GM18520 (cell line): Measurements from ENCODE around the gene LRP2.
"Not testable (repeated sequence)": the region's sequence is repeated elsewhere in the genome, so short reads cannot be mapped to it uniquely, and the experiment has no call there.

Source experiments
- ATAC-seq: cut with Tn5 transposase; IDR thresholded peaks from one replicate; pipeline ENCODE4 v1.9.1; 2021; ENCODE audit not compliant: unreplicated experiment

The LRP2 gene

DNA sequence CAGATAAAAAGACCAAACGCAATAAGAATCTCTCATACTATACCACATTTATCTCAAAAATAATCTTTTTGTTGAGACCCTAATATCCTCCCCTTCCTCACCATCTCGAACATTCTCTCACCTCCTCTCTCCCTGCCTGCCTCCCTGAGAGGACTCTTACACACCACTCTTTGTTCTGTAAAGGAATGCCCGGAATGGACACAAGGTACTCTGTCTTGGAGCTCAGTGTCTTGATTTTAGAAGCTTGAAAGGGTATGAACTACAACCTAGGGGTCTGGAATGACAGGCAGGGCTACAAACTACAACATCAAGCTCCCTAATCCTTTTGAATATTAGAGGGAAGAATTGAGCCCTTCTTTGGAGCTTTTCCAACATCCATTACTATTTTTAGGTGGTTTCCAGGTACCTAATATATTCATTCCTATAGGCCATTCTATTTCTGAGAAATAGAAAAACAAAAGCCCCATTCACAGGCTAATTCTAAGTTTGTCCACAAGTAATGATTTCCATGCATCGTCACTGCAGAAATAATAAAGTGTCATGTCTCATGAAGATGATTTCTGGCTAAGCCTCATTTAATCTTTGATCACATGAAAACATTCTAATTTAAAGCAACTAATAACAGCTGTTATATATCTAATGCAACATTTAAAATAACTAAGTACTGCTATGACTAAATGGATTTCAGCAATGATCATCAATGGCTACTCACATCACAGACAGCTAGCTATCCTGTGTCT is 60.6 kb downstream of the LRP2 start:
- no peak for ATAC-seq

DNA sequence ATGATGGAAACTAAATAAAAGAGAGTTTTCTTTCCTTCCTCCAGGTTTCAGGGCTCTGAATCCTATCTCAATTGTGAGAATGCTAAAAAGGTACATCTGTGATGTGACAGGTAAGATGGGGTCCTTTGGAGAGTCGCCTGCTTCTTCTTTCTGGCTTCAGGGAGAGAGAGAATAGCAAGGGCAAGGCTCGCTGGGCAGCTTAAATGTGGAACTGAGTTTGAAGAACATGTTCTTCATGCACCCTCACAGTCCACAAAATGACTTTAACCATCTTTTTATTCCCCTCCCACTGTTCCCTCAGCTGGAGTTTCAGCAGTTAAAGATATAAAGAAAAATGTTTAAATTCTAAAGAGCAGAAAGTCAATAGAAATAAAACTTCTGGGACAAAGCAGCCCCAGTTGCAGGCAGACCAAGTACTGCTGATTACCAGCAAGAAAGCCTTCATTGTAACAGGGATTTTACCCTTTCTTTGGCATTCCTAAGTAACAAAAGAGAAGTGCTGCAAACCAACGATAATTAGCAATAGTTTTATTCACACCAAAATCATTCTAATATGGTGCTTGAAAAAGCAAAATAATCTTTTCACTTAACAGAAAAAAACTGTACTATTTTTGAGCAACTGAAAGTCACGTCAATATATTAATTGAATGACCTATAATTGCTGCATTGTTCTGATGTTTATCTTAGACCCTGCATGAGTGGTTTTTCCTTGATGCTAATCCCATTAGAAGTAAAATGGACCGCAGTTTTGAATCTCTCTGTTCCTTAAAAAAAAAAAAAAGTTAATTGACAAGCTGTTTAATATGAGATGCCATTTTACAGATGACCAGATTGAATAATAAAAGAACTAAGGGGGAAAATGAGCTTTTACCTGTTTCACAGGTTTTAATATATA is 61.5 kb downstream of the LRP2 start:
- no peak for ATAC-seq

DNA sequence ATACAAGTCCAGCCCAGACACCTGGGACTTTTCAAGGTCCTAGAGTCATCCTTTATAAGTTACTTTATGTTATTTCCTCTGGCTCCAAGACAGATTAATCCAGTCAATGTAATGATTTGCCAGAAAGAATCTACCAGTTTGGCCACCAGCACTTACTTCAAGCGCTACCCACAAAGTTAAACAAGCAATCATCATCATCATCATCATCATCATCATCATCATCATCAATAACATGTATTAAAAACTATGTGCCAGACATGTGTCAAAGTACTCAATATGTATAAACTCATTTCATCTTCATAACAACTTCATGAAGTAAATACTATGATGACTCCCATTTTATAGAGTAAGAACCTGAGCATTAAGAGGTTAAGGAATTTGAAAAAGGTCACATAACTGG is 64.3 kb downstream of the LRP2 start:
- no peak for ATAC-seq

DNA sequence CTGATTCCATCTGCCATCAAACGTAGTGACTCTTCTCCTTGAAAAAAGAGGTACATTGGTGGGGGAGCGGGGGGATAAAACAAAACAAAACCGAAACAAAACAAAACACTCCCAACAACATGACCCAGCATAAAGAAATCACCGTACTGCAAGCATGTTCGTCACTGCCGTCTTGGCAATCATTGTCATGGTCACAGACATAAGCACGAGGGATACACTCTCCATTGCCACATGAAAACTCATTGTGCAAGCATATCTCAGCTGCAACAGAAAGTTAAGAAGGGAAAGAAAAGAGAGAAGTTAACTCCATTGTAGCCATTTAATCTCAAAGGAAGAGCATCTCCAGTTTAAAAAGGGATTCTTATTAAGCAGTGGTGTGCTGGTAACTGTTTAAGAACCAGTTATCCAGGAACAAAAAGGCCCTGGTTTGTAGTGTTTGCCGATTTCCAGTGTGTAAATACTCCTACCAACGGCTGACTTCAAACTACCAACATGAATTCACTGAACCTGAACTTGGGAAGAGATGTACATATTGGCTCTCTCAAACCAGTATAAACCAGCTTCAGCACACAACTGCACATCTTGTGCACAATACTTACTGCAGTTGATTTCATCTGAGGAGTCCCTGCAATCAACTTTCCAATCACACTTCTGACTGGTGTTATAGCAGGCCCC is 68.2 kb downstream of the LRP2 start:
- ATAC-seq = no peak

- ATAC-seq = no peak
Measured at GRCh38 chr2:169291517-169291916, 70.8 kb downstream of the LRP2 start.

GRCh38 chr2:169290433-169290832 is 71.9 kb downstream of the LRP2 start:
- ATAC-seq = no peak

- ATAC-seq = no peak
Measured at GRCh38 chr2:169287666-169288065, 74.7 kb downstream of the LRP2 start.

GRCh38 chr2:169286624-169287231 is 75.6 kb downstream of the LRP2 start:
- ATAC-seq = no peak

DNA sequence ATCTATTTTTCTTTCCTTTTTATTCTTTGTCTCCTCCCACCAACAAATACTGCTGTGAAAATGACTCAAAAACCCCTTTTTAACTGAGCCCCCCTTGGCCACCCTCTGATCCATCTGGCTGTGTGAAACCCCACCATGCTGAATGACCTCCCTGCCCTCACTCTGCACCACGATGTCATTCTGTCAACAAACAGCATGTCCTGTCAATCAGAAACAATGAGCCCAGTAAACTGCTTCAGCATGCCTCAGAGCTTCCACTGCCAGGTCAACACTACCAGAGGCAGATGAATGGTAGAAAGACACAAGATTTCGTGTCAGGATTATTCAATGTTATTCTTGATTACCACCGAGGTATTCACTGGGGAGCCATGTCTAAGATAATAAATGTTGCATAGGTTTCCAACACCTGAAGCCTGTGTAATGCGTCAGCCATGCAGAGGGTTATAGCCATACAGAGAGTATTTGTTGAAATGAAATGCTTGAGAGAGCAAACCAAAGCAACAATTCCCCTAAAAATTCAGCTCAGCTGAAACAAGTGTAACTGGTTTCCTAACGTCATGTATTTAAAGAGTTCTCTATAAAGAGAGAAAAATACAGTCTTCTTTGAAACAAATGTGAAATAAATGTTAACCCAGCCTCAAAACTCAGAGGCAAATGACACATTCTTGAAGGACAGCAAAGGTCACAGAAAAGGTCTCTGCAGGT is 76.7 kb downstream of the LRP2 start:
- ATAC-seq = no peak

- no peak for ATAC-seq
Measured at GRCh38 chr2:169280502-169280901, 81.8 kb downstream of the LRP2 start.

DNA sequence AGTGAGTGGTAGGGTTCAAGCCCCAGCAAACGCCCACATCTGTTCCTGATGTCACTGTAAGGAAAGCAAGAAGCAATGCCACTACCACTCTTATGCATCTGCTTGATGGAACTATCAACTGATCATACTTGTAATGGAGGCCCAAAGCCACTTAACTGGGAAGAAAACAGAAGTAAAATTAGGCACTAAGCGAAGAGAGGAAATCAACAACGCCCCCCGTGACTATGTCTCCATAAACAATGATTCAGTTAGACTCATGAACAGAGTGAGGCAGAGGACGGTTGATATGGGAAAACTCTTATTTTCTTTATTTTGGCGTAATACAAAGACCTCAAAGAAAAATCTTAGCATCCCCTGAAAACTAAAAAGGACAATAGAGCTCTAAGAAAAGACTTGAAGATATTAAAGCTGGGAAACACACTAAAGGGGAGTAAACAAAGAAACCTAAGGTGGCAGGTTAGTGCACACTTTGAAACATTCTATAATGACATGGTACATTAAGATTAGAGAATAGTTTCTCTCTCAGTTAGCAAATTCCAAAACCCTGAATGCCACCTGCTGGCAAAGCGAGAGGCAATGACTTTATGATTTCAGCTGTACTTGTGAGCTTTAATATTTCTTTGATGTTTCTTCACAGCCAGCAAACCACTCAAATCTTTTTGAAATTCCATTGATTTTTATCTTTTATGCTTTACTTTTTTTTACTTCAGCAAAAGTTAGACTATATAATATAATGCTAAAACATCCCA is 86.5 kb downstream of the LRP2 start:
- no peak for ATAC-seq

DNA sequence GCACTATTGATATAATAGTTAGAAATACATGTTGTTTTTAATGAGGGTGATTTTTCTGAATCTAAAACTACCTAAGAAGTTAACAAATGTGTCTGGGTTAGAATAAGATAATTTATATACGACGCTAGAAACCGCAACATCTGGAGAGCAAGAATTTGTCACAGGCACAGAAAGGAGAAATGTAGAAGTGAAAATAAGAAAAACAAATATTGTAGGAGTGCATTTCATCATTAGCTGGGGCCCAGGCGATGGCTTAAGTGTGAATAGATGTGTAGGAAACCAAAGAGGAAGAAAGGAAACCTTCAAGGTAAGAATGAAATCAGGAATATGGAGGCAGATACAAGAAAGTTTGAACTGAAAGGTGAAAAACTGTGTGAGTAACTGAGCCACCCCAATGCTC is 90.3 kb downstream of the LRP2 start:
- ATAC-seq = no peak

DNA sequence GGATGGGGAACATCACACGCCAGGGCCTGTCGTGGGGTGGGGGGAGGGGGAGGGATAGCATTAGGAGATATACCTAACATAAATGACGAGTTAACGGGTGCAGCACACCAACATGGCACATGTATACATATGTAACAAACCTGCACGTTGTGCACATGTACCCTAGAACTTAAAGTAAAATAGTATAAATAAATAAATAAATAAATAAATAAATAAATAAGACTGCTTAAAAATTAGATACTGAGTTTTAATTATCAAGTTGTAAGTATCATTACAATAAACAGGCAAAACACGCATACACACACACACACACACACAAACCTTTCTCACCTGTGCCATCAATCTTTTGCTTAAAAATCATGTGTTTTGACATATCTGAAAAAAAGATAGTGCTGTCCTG is 91.8 kb downstream of the LRP2 start:
- ATAC-seq = not testable (repeated sequence)

GRCh38 chr2:169265591-169265990 is 96.7 kb downstream of the LRP2 start:
- ATAC-seq = no peak

DNA sequence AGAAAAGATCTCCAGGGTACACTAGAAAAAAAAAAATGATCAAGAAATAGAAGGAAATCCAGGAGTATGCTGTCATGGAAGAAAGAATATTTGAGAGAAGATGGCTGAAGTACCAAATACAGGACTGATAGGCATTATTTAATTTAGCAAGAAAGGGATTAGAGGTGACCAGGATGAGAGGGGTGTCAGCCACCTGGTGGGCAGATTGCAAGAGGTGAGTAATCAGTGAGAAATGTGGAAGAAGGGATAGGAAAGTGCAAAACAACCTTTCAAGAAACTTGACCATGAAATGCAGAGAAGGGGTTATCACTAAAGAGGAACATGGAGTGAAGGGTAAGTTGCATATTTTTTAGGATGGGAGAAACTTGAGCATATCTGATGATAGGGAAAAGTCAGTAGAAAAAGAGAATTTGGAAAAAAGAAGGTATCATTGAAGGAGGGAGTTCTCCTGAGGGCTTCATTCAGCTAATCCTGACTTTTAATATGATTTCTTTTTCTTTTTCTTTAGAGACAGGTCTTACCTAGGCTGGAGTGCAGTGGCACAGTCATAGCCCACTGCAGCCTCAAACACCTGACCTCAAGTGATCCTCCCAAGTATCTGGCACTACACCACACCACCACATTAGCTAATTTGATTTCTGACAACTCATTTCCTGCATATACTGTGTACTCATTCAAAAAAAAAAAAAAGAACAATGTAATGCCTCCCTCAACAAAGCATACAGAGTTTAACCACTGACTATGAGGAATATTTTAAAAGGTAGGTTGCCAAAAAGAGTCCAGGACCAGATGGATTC is 101.3 kb downstream of the LRP2 start:
- ATAC-seq = no peak

- ATAC-seq = no peak
Measured at GRCh38 chr2:169260246-169260645, 102.1 kb downstream of the LRP2 start.

GRCh38 chr2:169259402-169259801 is 102.9 kb downstream of the LRP2 start:
- no peak for ATAC-seq

- no peak for ATAC-seq
Measured at GRCh38 chr2:169258045-169258601, 104.2 kb downstream of the LRP2 start.

DNA sequence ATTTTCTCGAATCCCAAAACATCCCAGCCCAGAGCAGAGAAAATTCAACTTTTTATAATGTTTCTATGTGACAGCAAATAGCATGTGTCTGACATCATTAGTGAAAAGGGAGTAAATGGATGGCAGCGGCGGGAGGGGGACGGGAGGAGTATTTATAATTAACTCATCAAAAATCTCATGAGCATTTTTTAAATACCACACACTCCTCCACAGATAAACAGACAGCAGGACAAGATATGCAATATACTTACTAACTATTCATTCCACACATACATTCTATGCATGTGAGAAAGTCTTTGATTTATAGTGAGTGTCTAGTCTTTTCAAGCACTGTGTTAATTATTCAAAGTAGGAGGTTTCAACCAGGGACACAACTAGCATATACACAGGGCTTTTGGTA is 107.6 kb downstream of the LRP2 start:
- no peak for ATAC-seq
